GM23338 (cell line): ENCODE data around the gene CEP250. TPM values are rescaled to one million over a fixed set of nuclear protein-coding genes. Genes with fewer than 3 reads are reported as not detected.

ENCODE experiments used
- ATAC-seq: fragments of 200-7000 bp; cut with Tn5 transposase; 3 replicates; pipeline ENCODE4 v1.9.1; 2020
- DNase-seq: peaks from one replicate; pipeline ENCODE4 v3.0.0-alpha.2; 2015; ENCODE audit warnings: low spot score
- H2AFZ ChIP-seq: fragments of 200-600 bp; sonication (generic); 2 replicates; pipeline ENCODE4 v1.8.0; 2016; ENCODE audit warnings: antibody characterized with exemption, mild to moderate bottlenecking, moderate library complexity
- H3F3A ChIP-seq: fragments of 200-600 bp; sonication (generic); replicated peaks from 2 replicates; pipeline ENCODE4 v1.8.0; 2017; ENCODE audit warnings: antibody characterized with exemption, mixed run types, low read depth
- H3K27ac ChIP-seq: fragments of 200-600 bp; sonication (generic); 2 replicates; pipeline ENCODE4 v1.6.1; 2016; ENCODE audit warnings: low read depth
- H3K27me3 ChIP-seq: fragments of 200-600 bp; sonication (generic); 2 replicates; pipeline ENCODE4 v1.8.0; 2016; ENCODE audit warnings: mild to moderate bottlenecking, mixed run types, moderate library complexity; ENCODE audit not compliant: insufficient read depth
- H3K36me3 ChIP-seq: fragments of 200-600 bp; sonication (generic); 2 replicates; pipeline ENCODE4 v1.8.0; 2016; ENCODE audit warnings: mild to moderate bottlenecking; ENCODE audit not compliant: insufficient read depth
- H3K4me1 ChIP-seq: fragments of 200-600 bp; sonication (generic); 2 replicates; pipeline ENCODE4 v1.8.0; 2016; ENCODE audit warnings: mild to moderate bottlenecking, moderate library complexity; ENCODE audit not compliant: insufficient read depth
- H3K4me2 ChIP-seq: fragments of 200-600 bp; sonication (generic); 2 replicates; pipeline ENCODE4 v1.7.1; 2017; ENCODE audit warnings: mixed run types
- H3K4me3 ChIP-seq: fragments of 200-600 bp; sonication (generic); 2 replicates; pipeline ENCODE4 v1.6.1; 2016; ENCODE audit warnings: mixed run types
- H3K79me2 ChIP-seq: fragments of 200-600 bp; sonication (generic); replicated peaks from 2 replicates; pipeline ENCODE4 v1.8.0; 2017; ENCODE audit warnings: mild to moderate bottlenecking; ENCODE audit not compliant: insufficient read depth
- H3K9me2 ChIP-seq: fragments of 200-600 bp; sonication (generic); 2 replicates; pipeline ENCODE4 v1.8.0; 2017; ENCODE audit not compliant: insufficient read depth
- H4K20me1 ChIP-seq: fragments of 200-600 bp; sonication (generic); replicated peaks from 2 replicates; pipeline ENCODE4 v1.8.0; 2017; ENCODE audit warnings: mild to moderate bottlenecking; ENCODE audit not compliant: insufficient read depth
- H3K27ac Mint-ChIP-seq: 2 replicates; pipeline ENCODE4 v1.8.0; 2020; ENCODE audit warnings: inconsistent platforms, mild to moderate bottlenecking, moderate library complexity, mixed read lengths
- H3K27me3 Mint-ChIP-seq: 3 replicates; pipeline ENCODE4 v1.8.0; 2022; ENCODE audit warnings: low read depth, mild to moderate bottlenecking, moderate library complexity, mixed read lengths, inconsistent platforms; ENCODE audit not compliant: insufficient read depth, poor library complexity
- H3K36me3 Mint-ChIP-seq: 3 replicates; pipeline ENCODE4 v1.8.0; 2021; ENCODE audit warnings: low read depth, mild to moderate bottlenecking, inconsistent platforms, moderate library complexity, mixed read lengths
- H3K4me1 Mint-ChIP-seq: 3 replicates; pipeline ENCODE4 v1.8.0; 2020; ENCODE audit warnings: mild to moderate bottlenecking, inconsistent platforms, mixed read lengths
- H3K4me3 Mint-ChIP-seq: 3 replicates; pipeline ENCODE4 v1.8.0; 2021; ENCODE audit warnings: moderate library complexity, mild to moderate bottlenecking, inconsistent platforms, mixed read lengths
- H3K9me3 Mint-ChIP-seq: 3 replicates; pipeline ENCODE4 v1.8.0; 2020; ENCODE audit warnings: moderate library complexity, mild to moderate bottlenecking, inconsistent platforms, mixed read lengths
- EZH2 ChIP-seq: fragments of 200-600 bp; sonication (generic); IDR thresholded peaks from one replicate; pipeline ENCODE4 v1.8.0; 2017; ENCODE audit warnings: antibody characterized with exemption, mild to moderate bottlenecking, low read depth; ENCODE audit not compliant: unreplicated experiment
- POLR2AphosphoS5 ChIP-seq: IDR thresholded peaks from 2 replicates; pipeline ENCODE4 v1.6.1; 2016; ENCODE audit warnings: antibody characterized with exemption, low read depth
- ZNF331 ChIP-seq: fragments of 250-450 bp; sonication (Bioruptor Pico); IDR thresholded peaks from 2 replicates; pipeline ENCODE4 v1.5.0; 2020; ENCODE audit warnings: low read depth, mild to moderate bottlenecking, moderate library complexity
- ZNF462 ChIP-seq: fragments of 250-450 bp; sonication (Bioruptor Pico); IDR thresholded peaks from 2 replicates; pipeline ENCODE4 v1.5.0; 2020; ENCODE audit warnings: mild to moderate bottlenecking, moderate library complexity
- polyA plus RNA-seq: library from polyadenylated mRNA; unstranded; fragments of >200 nt; fragmentation: Nextera tagmentation; extraction: Ambion mirVana; gene quantifications from 2 replicates; pipeline ENCODE4 v1.2.1, GENCODE V29; 2016
- total RNA-seq: library from RNA; depleted of rRNA; stranded (reverse); fragments of >200 nt; shearing (Covaris generic); gene quantifications from 2 replicates; pipeline ENCODE4 v1.2.3, GENCODE V29; 2014
- TF ChIP-seq, protein P1 (sequence below), 2 experiments: fragments of 200-600 bp in 1 of 2; sonication (generic) in 1 of 2; conservative IDR thresholded peaks; 2 replicates each; pipeline versions ENCODE4 v1.5.1 to v1.6.1; 2016 to 2017; ENCODE audit warnings: antibody characterized with exemption in 2 of 2, low read depth in 2 of 2, mild to moderate bottlenecking in 2 of 2, moderate library complexity in 1 of 2

CEP250 gene
- total and polyA plus RNA-seq, 2 experiments from 2014 or later = 28.0 to 29.1 TPM

- Histone ChIP-seq H3K4me3 (no peak overlapping the region), H3F3A (no peaks in the 10 kb centered on the region), H3K27ac (0 out of 2 replicates have a peak overlapping the region, but pooled peaks have one; percentile 1), H3K9me2 (no peaks in the 10 kb centered on the region), H2AFZ (no peak overlapping the region; the same call in 1 of the 2 replicates), H3K4me2 (no peak overlapping the region), H3K79me2 (no peaks in the 10 kb centered on the region), H4K20me1 (no peaks in the 10 kb centered on the region), H3K36me3 (no peaks in the 10 kb centered on the region), H3K4me1 (peaks cover 3% of the 10 kb centered on the region; the same call in 1 of the 2 replicates), H3K27me3 (no peaks in the 10 kb centered on the region)
- TF ChIP-seq EZH2 = no peak
- no peak for TF ChIP-seq ZNF462 (CRISPR knock-in tag)
- no peak for TF ChIP-seq POLR2AphosphoS5
- TF ChIP-seq, protein P1, sequence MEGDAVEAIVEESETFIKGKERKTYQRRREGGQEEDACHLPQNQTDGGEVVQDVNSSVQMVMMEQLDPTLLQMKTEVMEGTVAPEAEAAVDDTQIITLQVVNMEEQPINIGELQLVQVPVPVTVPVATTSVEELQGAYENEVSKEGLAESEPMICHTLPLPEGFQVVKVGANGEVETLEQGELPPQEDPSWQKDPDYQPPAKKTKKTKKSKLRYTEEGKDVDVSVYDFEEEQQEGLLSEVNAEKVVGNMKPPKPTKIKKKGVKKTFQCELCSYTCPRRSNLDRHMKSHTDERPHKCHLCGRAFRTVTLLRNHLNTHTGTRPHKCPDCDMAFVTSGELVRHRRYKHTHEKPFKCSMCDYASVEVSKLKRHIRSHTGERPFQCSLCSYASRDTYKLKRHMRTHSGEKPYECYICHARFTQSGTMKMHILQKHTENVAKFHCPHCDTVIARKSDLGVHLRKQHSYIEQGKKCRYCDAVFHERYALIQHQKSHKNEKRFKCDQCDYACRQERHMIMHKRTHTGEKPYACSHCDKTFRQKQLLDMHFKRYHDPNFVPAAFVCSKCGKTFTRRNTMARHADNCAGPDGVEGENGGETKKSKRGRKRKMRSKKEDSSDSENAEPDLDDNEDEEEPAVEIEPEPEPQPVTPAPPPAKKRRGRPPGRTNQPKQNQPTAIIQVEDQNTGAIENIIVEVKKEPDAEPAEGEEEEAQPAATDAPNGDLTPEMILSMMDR (conservative IDR thresholded peaks at IDR 0.05; ENCODE audit: low read depth in 2 of 2) = 0 out of 4 replicates have a peak, but pooled peaks of 1 of the 2 experiments have one; percentile 5
- no peak for TF ChIP-seq ZNF331
- DNase-seq (peak; percentile 64), ATAC-seq (peak; percentile 47)
- Mint-ChIP-seq H3K4me3 (no peak overlapping the region), H3K9me3 (no peaks in the 10 kb centered on the region; the same call in 2 of the 3 replicates), H3K27ac (no peak overlapping the region), H3K36me3 (peaks cover 10% of the 10 kb centered on the region), H3K27me3 (peaks cover 8% of the 10 kb centered on the region), H3K4me1 (peaks cover 20% of the 10 kb centered on the region)
Observed at GRCh38 chr20:35561671-35562070, 106.3 kb downstream of the CEP250 start.
